Rectal smooth muscle tissue (tissue), 1 donor: ENCODE results near the gene FBXL13.
"Not testable (repeated sequence)": the region's sequence is repeated elsewhere in the genome, so short reads cannot be mapped to it uniquely, and the experiment has no call there.

Experiments
- H3K27ac ChIP-seq: one replicate; pipeline ENCODE4 v1.7.0; 2013; ENCODE audit warnings: low read depth, low read length, inconsistent platforms
- H3K27me3 ChIP-seq: one replicate; pipeline ENCODE4 v1.7.0; 2013; ENCODE audit warnings: low read length; ENCODE audit not compliant: control insufficient read depth, insufficient read depth
- H3K36me3 ChIP-seq: one replicate; pipeline ENCODE4 v1.7.0; 2013; ENCODE audit warnings: low read length; ENCODE audit not compliant: control insufficient read depth, insufficient read depth
- H3K4me1 ChIP-seq: one replicate; pipeline ENCODE4 v1.7.0; 2013; ENCODE audit warnings: low read length; ENCODE audit not compliant: control insufficient read depth, insufficient read depth
- H3K4me3 ChIP-seq: one replicate; pipeline ENCODE4 v1.7.0; 2013; ENCODE audit warnings: low read length
- H3K9ac ChIP-seq: one replicate; pipeline ENCODE4 v1.7.0; 2013; ENCODE audit warnings: low read length

Gene FBXL13

DNA sequence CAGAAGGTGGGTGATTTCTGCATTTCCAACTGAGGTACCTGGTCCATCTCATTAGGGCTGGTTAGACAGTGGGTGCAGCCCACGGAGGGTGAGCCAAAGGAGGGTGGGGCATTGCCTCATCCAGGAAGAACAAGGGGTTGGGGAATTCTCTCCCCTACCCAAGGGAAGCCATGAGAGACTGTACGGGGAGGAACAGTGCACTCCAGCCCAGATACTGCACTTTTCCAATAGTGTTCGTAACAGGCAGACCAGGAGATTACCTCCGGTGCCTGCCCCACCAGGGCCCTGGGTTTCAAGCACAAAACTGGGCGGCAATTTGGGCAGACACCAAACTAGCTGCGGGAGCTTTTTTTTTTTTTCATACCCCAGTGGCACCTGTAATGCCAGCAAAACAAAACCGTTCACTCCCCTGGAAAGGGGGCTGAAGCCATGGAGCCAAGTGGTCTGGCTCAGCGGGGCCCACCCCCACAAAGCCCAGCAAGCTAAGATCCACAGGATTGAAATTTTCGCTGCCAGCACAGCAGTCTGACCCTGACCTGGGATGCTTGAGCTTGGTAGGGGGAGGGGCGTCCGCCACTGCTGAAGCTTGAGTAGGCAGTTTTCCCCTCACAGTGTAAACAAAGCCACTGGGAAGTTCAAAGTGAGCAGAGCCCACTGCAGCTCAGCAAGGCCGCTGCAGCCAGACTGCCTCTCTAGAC is 31.6 kb upstream of the FBXL13 start:
- Histone ChIP-seq H3K36me3 (no peaks in the 10 kb centered on the region), H3K27ac (no peak overlapping the region), H3K4me1 (no peaks in the 10 kb centered on the region), H3K4me3 (no peak overlapping the region), H3K9ac (no peak overlapping the region), H3K27me3 (no peaks in the 10 kb centered on the region)

DNA sequence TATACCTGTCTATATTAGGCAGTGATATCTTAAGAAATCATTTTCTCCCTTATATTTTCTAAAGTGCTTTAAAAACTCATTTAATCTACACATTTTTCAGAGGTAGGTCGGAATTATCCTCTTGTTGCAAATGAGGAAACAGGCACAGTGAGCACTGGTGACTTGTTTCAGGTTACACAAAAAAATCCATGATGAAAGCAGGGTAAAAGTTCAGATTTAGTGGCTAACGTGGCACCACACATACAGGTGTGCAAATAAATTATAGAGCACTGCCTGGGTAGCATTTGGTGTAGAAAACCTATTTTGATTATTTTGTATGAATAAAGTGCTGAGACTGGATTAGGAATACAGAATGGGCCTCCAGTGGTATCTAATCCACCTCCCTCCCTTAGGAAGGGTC is 26.9 kb upstream of the FBXL13 start:
- no peaks in the 10 kb centered on the region for H3K27me3 ChIP-seq
- H3K9ac ChIP-seq = no peak overlapping the region
- H3K27ac ChIP-seq = no peak overlapping the region
- no peak overlapping the region for H3K4me3 ChIP-seq
- no peaks in the 10 kb centered on the region for H3K36me3 ChIP-seq
- no peaks in the 10 kb centered on the region for H3K4me1 ChIP-seq

DNA sequence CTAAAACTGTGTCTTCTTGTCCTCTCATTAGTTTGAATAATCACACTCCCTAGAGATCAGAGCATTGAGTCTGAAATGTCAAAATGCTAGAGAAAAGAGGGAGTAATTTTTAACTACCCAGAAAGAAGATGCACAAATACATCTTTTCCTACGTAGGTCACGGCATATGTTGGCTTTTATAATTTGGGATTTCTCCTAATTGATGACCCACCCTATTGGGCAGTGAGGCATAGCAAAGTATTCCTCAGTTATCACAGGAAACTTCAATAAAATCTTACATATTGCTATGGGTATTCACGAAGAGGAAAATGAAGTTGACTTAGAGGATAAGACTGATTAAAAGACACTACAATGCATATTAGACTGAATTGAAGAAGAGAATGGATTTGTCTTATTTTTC is 25.8 kb upstream of the FBXL13 start:
- Histone ChIP-seq H3K4me1 (no peaks in the 10 kb centered on the region), H3K27me3 (no peaks in the 10 kb centered on the region), H3K4me3 (no peak overlapping the region), H3K9ac (no peak overlapping the region), H3K36me3 (no peaks in the 10 kb centered on the region), H3K27ac (no peak overlapping the region)

DNA sequence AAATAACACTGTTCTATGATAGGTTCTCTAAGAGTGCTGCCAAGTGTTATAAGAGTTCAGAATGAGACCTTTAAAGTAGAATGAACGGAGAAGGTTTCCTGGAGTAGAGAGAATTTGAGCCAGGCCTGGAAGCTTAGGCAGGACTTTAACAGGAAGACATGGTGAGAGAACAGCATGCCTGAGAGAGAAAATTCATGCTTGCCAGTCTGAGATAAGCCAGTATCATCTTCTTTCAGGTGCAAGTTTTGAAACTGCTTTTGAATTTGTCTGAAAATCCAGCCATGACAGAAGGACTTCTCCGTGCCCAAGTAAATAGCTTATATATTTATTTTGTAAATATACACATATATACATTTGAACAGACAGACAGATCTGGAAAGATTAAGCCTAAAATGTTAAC is 22.4 kb upstream of the FBXL13 start:
- Histone ChIP-seq H3K9ac (no peak overlapping the region), H3K27me3 (no peaks in the 10 kb centered on the region), H3K27ac (no peak overlapping the region), H3K4me1 (no peaks in the 10 kb centered on the region), H3K4me3 (no peak overlapping the region), H3K36me3 (no peaks in the 10 kb centered on the region)

DNA sequence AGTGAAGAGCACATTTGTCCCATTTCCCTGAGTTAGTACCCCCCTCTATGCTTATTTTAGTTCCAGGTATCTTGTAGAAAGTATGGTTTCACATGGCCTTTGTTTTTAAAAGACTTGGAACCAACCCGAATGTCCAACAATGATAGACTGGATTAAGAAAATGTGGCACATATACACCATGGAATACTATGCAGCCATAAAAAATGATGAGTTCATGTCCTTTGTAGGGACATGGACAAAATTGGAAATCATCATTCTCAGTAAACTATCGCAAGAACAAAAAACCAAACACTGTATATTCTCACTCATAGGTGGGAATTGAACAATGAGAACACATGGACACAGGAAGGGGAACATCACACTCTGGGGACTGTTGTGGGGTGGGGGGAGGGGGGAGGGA is 21.0 kb upstream of the FBXL13 start:
- H3K4me3 ChIP-seq, H3K27me3 ChIP-seq, H3K27ac ChIP-seq, H3K9ac ChIP-seq, H3K36me3 ChIP-seq, H3K4me1 ChIP-seq: not testable (repeated sequence)

DNA sequence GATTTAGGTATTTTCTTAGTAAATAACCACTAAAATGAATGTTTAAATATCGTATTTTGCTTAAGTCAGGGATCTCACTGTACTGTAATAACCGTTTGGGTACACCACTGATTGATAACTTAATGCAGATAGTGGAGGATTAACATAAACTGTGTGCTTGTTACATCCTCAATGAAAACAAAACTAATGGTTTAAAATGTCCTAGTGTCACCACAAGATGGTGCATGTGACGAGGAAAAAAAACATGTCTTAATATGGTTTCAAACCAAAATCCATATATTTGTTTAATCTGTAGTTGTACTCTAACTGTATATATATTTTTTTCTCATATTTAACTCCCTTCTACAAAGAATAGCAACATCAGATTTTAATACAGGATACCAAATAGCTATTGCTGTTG is 19.5 kb upstream of the FBXL13 start:
- Histone ChIP-seq H3K36me3 (no peaks in the 10 kb centered on the region), H3K9ac (no peak overlapping the region), H3K27me3 (no peaks in the 10 kb centered on the region), H3K4me1 (no peaks in the 10 kb centered on the region), H3K27ac (no peak overlapping the region), H3K4me3 (no peak overlapping the region)

DNA sequence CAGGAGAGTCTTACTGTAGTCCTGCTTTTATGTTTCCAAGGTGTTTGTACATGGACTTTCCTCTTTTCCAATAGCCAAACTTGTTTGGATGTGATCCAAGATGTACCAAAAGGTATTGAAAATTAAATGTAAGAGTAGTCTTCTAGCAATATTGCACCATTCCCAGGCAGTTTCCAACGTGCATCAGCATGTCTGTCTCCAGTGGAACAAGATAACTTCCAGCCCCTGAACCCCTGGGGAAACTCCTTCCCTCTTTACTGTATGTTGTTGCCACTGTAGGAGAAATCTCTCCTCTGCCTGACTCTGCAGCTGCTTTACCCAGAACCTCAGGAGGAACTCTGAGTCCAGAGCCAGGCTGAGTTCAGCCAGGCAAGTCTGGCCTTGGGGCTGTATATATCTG is 18.8 kb upstream of the FBXL13 start:
- Histone ChIP-seq H3K4me1 (no peaks in the 10 kb centered on the region), H3K4me3 (no peak overlapping the region), H3K27ac (no peak overlapping the region), H3K27me3 (no peaks in the 10 kb centered on the region), H3K36me3 (no peaks in the 10 kb centered on the region), H3K9ac (no peak overlapping the region)

DNA sequence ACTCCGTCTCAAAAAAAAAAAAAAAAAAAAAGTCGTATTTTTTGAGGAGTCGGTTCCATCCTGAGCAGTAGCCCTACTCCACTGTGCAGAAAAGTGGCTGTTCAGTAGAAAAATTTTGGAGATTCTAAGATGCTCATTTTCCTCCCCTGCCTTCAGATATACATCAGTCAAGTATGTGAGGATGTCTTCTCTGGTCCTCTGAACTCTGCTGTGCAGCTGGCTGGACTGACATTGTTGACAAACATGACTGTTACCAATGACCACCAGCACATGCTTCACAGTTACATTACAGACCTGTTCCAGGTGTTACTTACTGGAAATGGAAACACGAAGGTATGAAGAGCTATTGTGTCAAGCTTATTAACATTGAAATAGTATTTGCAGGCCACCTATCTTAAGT is 17.7 kb upstream of the FBXL13 start:
- not testable (repeated sequence) for H3K27ac ChIP-seq, H3K4me3 ChIP-seq

DNA sequence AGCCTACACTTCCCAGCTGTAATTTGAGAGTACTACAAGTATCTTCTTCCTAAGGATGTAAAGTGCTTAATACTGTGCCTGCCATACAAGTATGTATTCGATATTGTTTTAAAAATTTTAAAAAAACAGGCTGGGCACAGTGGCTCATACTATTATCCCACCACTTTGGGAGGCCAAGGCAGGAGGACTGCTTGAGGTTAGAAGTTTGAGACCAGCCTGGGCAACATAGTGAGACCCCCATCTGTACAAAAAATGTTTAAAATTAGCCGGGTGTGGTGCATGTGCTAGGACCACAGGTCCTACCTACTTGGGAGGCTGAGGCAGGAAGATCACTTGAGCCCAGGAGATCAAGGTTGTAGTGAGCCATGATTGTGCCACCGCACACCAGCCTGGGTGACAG is 8.6 kb upstream of the FBXL13 start:
- Histone ChIP-seq H3K4me3 (no peak overlapping the region), H3K27me3 (no peaks in the 10 kb centered on the region), H3K27ac (no peak overlapping the region), H3K9ac (no peak overlapping the region), H3K36me3 (peaks cover 6% of the 10 kb centered on the region), H3K4me1 (no peaks in the 10 kb centered on the region)

More for the DNA sequence above, 17.7 kb upstream of the FBXL13 start:
- H3K9ac ChIP-seq, H3K36me3 ChIP-seq, H3K27me3 ChIP-seq, H3K4me1 ChIP-seq: not testable (repeated sequence)

DNA sequence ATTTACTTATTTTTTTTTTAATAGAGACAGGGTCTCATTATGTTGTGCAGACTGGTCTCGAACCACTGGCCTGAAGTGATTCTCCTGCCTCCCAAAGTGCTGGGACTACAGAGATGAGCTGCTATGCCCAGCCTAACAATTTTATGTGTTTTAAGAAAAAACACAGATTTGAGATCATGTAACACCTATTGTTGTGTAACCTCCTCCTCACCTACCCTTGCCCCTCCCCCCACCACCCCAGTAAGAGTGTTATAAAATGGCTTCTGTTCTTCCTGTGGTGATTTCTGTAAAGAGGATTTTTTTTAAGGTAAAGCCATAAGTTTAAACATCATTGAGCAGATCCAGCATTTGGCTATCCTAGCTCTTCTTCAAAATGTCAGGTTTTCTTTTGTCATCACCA is 7.9 kb upstream of the FBXL13 start:
- no peak overlapping the region for H3K9ac ChIP-seq
- no peak overlapping the region for H3K4me3 ChIP-seq
- H3K27me3 ChIP-seq = no peaks in the 10 kb centered on the region
- H3K27ac ChIP-seq = no peak overlapping the region
- H3K4me1 ChIP-seq = no peaks in the 10 kb centered on the region
- peaks cover 6% of the 10 kb centered on the region for H3K36me3 ChIP-seq

DNA sequence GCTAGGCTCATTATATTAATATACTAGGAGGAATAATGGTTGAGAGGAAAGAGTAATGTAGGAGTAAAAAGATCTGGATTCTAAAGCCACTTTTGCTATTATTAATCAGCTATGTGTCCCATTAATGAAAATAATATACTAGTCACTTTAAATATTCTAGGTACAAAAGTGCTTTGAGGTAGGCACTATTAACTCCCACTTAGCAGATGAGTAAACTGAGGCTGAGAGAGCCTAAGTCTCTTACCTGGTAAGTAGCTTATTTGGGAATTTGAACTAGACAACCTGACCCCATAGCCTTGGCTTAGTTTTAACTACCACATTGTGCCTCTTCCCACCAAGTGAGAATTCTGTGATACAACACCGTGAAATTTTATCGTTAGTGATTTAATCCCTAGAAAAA is 6.3 kb upstream of the FBXL13 start:
- Histone ChIP-seq H3K36me3 (no peaks in the 10 kb centered on the region), H3K4me1 (peaks cover 3% of the 10 kb centered on the region), H3K4me3 (no peak overlapping the region), H3K9ac (no peak overlapping the region), H3K27ac (no peak overlapping the region), H3K27me3 (no peaks in the 10 kb centered on the region)

DNA sequence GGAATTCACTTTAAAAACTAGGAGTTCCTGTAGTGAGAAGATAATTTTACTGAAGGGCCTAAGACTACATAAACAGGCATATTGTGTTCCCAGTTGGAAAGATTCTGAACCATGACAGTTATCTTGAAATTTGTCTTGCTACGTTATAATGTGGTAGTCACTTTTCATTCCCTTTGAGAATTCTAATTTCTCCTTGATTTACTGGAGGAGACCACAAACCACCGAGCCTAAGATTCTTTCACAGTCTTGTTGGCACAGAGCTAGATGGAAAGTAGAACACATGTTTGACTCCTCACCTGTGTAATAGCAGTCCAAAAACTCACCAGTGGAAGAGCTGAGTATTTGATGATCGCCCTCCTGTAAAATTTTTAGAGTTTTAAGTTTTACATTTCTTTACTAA is 5.2 kb upstream of the FBXL13 start:
- no peaks in the 10 kb centered on the region for H3K36me3 ChIP-seq
- H3K4me3 ChIP-seq = no peak overlapping the region
- H3K27ac ChIP-seq = no peak overlapping the region
- no peak overlapping the region for H3K9ac ChIP-seq
- H3K27me3 ChIP-seq = no peaks in the 10 kb centered on the region
- peaks cover 7% of the 10 kb centered on the region for H3K4me1 ChIP-seq

DNA sequence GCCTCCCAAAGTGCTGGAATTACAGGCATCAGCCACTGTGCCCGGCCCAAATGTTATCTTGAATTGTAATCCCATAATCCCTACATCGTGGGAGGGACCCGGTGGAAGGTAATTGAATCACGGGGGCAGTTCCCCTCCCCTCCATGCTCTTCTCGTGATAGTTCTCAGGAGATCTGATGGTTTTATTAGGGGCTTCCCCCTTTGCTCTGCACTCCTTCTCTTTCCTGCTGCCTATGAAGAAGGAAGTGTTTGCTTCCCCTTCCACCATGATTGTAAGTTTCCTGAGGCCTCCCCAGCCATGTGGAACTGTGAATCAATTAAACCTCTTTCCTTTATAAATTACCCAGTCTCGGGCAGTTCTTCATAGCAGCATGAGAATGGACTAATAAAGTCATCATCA is 3.6 kb upstream of the FBXL13 start:
- H3K9ac ChIP-seq, H3K27me3 ChIP-seq, H3K4me3 ChIP-seq, H3K36me3 ChIP-seq, H3K4me1 ChIP-seq, H3K27ac ChIP-seq: not testable (repeated sequence)
